Measurements from ENCODE around the gene PTPRT.

DNA sequence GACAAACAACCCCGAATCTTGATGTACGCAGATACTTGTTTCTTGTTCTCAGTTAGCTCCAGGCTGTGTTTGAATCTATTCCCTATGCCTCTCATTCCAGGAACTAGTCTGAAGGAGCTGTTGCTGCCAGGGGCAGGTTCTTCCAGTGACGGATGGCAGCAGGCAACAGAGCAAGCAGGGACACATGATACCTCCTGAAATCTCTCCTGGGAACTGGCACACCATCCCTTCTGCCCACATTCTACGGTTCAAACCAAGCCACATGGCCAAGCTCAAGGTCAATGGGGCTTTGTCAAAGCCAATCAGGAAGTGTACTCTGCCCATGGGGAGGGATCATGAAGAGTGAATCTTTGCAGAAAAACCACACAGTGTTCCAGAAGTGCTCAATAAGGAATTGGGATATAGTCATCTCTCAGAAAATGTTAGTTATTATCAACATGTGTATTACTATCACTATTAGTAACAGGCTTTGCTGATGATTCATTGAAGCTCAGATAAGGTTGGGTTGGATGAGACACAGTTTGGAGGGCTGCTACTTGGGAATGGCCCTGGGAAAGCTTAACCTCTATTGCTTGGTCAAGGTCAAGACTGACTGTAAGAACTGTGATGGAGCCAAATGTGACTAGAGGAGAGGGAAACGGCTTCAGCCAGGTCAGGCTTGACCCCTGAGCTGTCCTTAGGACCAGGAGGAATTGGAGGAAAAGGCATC is 454.9 kb downstream of the PTPRT start:
- TF ChIP-seq, protein P1, sequence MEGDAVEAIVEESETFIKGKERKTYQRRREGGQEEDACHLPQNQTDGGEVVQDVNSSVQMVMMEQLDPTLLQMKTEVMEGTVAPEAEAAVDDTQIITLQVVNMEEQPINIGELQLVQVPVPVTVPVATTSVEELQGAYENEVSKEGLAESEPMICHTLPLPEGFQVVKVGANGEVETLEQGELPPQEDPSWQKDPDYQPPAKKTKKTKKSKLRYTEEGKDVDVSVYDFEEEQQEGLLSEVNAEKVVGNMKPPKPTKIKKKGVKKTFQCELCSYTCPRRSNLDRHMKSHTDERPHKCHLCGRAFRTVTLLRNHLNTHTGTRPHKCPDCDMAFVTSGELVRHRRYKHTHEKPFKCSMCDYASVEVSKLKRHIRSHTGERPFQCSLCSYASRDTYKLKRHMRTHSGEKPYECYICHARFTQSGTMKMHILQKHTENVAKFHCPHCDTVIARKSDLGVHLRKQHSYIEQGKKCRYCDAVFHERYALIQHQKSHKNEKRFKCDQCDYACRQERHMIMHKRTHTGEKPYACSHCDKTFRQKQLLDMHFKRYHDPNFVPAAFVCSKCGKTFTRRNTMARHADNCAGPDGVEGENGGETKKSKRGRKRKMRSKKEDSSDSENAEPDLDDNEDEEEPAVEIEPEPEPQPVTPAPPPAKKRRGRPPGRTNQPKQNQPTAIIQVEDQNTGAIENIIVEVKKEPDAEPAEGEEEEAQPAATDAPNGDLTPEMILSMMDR (IDR thresholded peaks at IDR 0.05): no peak
- no peak for TF ChIP-seq POLR2A (IDR thresholded peaks at IDR 0.05)
